Kidney epithelial cell (primary cell): Measurements from ENCODE around the gene HIKESHI. TPM values are rescaled to one million over a fixed set of nuclear protein-coding genes. Genes with fewer than 3 reads are reported as not detected.
"Not testable (repeated sequence)": the region's sequence is repeated elsewhere in the genome, so short reads cannot be mapped to it uniquely, and the experiment has no call there.

Experiments used
- DNase-seq: peaks from one replicate; pipeline ENCODE4 v3.0.0-alpha.2; 2010; ENCODE audit warnings: low read depth
- H3K27me3 ChIP-seq: 2 replicates; pipeline ENCODE4 v1.6.0; 2011; ENCODE audit warnings: low read length; ENCODE audit not compliant: control insufficient read depth, insufficient read depth
- H3K36me3 ChIP-seq: 2 replicates; pipeline ENCODE4 v1.5.1; 2011; ENCODE audit warnings: low read length; ENCODE audit not compliant: control insufficient read depth, insufficient read depth
- H3K4me3 ChIP-seq: 2 replicates; pipeline ENCODE4 v1.5.1; 2011; ENCODE audit warnings: low read depth, mild to moderate bottlenecking, control low read depth, low read length
- CTCF ChIP-seq: IDR thresholded peaks from 2 replicates; pipeline ENCODE4 v1.5.1; 2011; ENCODE audit warnings: mild to moderate bottlenecking, moderate library complexity, low read length, control low read depth, inconsistent platforms; ENCODE audit not compliant: insufficient read depth, poor library complexity, severe bottlenecking
- total RNA-seq: library from RNA; depleted of rRNA; stranded (reverse); fragments of >200 nt; gene quantifications from 2 replicates; pipeline ENCODE4 v1.2.3, GENCODE V29; 2015

Gene HIKESHI
- total RNA-seq, 1 donor from 2014 or later = 34.6 TPM

GRCh38 chr11:86301742-86302091 lies 323 bp upstream of the HIKESHI start:
- DNase-seq = no peak
- TF ChIP-seq CTCF = no peak
- Histone ChIP-seq H3K4me3 (peak overlapping the region; percentile 72), H3K27me3 (no peaks in the 10 kb centered on the region), H3K36me3 (no peaks in the 10 kb centered on the region)

- Histone ChIP-seq H3K4me3 (peak overlapping the region; percentile 72), H3K36me3 (no peaks in the 10 kb centered on the region), H3K27me3 (no peaks in the 10 kb centered on the region)
- DNase-seq = no peak
- TF ChIP-seq CTCF = no peak
These were observed 1.2 kb downstream of the HIKESHI start for GRCh38 chr11:86303257-86303656.

- not testable (repeated sequence) for DNase-seq, H3K36me3 ChIP-seq, H3K4me3 ChIP-seq, H3K27me3 ChIP-seq
These were observed 6.7 kb downstream of the HIKESHI start for GRCh38 chr11:86308710-86309109.

- Histone ChIP-seq H3K4me3 (no peak overlapping the region), H3K27me3 (no peaks in the 10 kb centered on the region), H3K36me3 (no peaks in the 10 kb centered on the region)
- no peak for TF ChIP-seq CTCF
- DNase-seq = no peak
These were observed 11.8 kb downstream of the HIKESHI start for GRCh38 chr11:86313793-86314192.

- TF ChIP-seq CTCF = no peak
- no peak for DNase-seq
- H3K4me3 ChIP-seq = no peak overlapping the region
These were observed 12.6 kb downstream of the HIKESHI start for GRCh38 chr11:86314636-86315035.

GRCh38 chr11:86335131-86335767 lies 33.2 kb downstream of the HIKESHI start:
- no peak for DNase-seq
- H3K36me3 ChIP-seq = peaks cover 1% of the 10 kb centered on the region

More at GRCh38 chr11:86314636-86315035, 12.6 kb downstream of the HIKESHI start:
- Histone ChIP-seq H3K36me3 (no peaks in the 10 kb centered on the region), H3K27me3 (no peaks in the 10 kb centered on the region)

More at GRCh38 chr11:86335131-86335767, 33.2 kb downstream of the HIKESHI start:
- no peaks in the 10 kb centered on the region for H3K27me3 ChIP-seq
- TF ChIP-seq CTCF = no peak
- no peak overlapping the region for H3K4me3 ChIP-seq
